Stimulated activated memory B cell treated with anti-CD40 and anti-IgM and Interleukin-4, amounts not matched to agents 10 μg/mL and 1 μg/mL and 100 μg/mL, for 72 hours (primary cell): ENCODE results near the gene UNK.
"Not testable (repeated sequence)": the region's sequence is repeated elsewhere in the genome, so short reads cannot be mapped to it uniquely, and the experiment has no call there.

Source experiments
- ATAC-seq: fragments of 150-1000 bp; cut with Tn5 transposase; 2 replicates; pipeline ENCODE4 v1.10.0; 2021
- H3K27ac Mint-ChIP-seq: one replicate; pipeline ENCODE4 v1.8.0; 2022; ENCODE audit warnings: mild to moderate bottlenecking, mixed read lengths
- H3K27me3 Mint-ChIP-seq: one replicate; pipeline ENCODE4 v1.8.0; 2022; ENCODE audit warnings: mixed read lengths
- H3K36me3 Mint-ChIP-seq: one replicate; pipeline ENCODE4 v1.8.0; 2022; ENCODE audit warnings: mixed read lengths
- H3K4me1 Mint-ChIP-seq: one replicate; pipeline ENCODE4 v1.8.0; 2022; ENCODE audit warnings: mixed read lengths
- H3K4me3 Mint-ChIP-seq: one replicate; pipeline ENCODE4 v1.8.0; 2022; ENCODE audit warnings: mild to moderate bottlenecking, moderate library complexity, mixed read lengths
- H3K9me3 Mint-ChIP-seq: one replicate; pipeline ENCODE4 v1.8.0; 2022; ENCODE audit warnings: mixed read lengths

Gene UNK

DNA sequence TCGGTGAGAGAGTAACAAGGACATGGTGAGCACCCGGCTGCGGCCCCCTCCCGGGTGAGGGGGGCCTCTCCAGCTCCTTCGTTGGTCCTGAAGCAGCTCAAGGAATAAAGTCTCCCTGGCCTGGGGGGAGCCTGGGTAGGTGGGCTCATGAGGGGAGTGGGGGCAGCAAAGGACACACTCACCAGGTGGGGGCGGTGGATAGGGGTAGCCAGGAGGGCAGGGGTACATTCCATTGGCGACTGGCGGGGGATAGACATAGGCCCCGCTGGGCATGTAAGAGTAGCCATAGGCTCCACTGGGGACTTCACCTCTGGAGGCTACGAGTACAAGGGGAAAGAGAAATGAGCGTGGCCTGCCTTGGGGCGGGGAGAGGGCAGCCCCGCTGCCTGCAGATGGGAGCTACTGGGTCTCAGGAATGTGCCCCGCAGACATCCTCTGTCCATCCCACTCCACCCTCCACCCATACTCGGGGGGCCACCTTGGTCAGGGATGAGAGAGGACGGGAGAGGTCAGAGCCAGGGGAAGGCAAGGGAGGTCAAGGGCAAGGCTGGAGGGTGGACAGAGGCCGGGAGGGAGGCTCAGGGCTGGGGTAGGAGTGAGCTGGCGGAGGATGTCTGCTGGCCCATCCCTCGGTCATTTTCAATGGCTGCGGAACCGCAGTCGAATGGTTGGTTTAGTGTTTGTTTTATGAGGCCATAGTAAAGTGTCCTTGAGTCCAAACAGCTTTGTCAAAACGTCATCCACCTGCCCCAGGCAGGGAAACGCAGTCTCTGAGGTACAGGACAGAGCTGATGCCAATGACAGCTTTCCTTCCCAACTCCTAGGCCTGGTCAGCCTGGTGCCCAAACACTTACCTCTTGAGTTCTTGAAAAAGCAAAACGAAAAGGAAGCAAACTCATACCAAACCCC lies 63.3 kb downstream of the UNK start:
- no peak for ATAC-seq
- Mint-ChIP-seq H3K27ac (peak overlapping the region; percentile 40), H3K27me3 (no peaks in the 10 kb centered on the region), H3K36me3 (peaks cover 43% of the 10 kb centered on the region), H3K4me1 (peaks cover 46% of the 10 kb centered on the region), H3K4me3 (no peak overlapping the region), H3K9me3 (no peaks in the 10 kb centered on the region)

DNA sequence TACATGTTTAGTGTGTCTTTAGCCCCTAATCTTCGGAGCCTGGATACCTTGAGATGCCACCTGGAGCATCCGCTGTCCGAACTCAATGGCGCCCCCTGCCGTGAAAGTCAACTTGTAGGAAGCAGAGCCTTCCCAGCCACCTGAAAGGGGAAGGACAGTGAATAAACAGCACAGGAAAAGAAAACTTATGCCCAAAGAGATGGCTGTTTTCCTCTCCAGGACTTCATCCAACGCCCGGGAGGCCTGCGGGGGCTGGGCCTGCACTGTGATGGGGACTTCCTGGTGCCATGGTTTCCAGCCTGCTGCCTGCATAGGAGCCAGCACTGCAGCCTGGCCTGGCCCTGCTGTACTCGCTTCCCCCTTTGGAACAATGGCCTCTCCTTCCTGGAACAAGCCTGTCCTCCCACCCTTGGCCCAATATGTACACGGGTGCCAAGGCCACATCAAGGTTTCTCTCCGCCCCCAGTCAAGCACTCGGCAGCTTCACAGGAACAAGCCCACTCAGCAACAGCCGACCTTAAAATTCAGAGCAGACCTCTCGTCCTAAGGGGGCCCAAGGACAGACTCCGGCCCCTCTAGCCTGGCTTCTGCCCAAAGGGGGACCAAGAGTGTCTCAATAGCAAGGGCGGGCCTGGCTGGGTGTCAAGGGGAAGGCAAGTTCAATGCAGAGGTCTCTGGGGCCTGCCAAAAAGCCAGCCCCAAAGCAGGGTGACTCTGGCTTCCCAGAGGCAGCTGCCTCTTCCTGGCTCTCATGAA lies 64.1 kb downstream of the UNK start:
- H3K4me1 Mint-ChIP-seq: peaks cover 45% of the 10 kb centered on the region
- ATAC-seq: no peak
- no peaks in the 10 kb centered on the region for H3K9me3 Mint-ChIP-seq
- H3K27me3 Mint-ChIP-seq: no peaks in the 10 kb centered on the region
- peaks cover 43% of the 10 kb centered on the region for H3K36me3 Mint-ChIP-seq
- H3K4me3 Mint-ChIP-seq: no peak overlapping the region
- peak overlapping the region; percentile 40 for H3K27ac Mint-ChIP-seq

DNA sequence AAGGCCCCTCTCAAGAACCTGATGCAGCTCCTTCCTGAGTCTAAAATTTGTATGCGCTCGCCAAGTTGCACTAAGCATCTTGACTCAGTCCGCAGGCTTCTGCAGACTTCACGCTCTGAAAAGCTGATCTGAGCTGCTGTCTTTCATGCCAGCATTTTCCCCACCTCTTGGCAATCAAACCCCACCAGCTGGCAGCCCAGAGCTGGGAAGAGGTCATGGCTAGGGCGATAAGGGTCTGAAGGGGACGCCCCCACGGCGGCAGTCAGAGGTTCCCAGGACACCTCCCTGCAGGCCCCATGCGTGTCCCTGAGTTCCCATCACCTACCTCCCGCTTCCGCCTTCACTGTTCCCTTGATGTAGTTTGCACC lies 64.7 kb downstream of the UNK start:
- Mint-ChIP-seq H3K9me3 (no peaks in the 10 kb centered on the region), H3K4me3 (no peak overlapping the region), H3K4me1 (peaks cover 45% of the 10 kb centered on the region), H3K27ac (no peak overlapping the region), H3K27me3 (no peaks in the 10 kb centered on the region), H3K36me3 (peaks cover 43% of the 10 kb centered on the region)
- ATAC-seq: no peak

DNA sequence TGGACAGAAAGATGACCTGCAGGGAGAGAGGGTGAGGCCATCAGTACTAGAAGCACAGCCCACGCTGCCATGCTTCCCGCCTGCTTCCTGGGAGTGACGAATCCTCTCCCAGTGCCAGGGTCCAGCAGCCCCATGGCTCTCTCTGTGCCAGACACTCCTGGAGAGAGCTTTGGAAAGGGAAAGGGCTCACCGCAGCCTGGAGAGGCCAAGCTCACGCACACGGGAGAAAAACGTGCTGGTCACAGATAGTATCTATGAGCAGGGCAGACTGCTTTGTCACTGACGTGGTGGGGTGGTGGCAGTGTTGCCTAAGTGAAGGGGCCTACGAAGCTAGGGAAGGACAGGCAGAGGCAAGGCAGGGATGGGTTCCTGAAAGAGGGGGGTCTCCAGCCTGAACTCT lies 65.1 kb downstream of the UNK start:
- H3K27ac Mint-ChIP-seq: no peak overlapping the region
- peaks cover 43% of the 10 kb centered on the region for H3K36me3 Mint-ChIP-seq
- ATAC-seq: no peak
- H3K4me3 Mint-ChIP-seq: no peak overlapping the region
- peaks cover 47% of the 10 kb centered on the region for H3K4me1 Mint-ChIP-seq
- no peaks in the 10 kb centered on the region for H3K27me3 Mint-ChIP-seq
- H3K9me3 Mint-ChIP-seq: no peaks in the 10 kb centered on the region

DNA sequence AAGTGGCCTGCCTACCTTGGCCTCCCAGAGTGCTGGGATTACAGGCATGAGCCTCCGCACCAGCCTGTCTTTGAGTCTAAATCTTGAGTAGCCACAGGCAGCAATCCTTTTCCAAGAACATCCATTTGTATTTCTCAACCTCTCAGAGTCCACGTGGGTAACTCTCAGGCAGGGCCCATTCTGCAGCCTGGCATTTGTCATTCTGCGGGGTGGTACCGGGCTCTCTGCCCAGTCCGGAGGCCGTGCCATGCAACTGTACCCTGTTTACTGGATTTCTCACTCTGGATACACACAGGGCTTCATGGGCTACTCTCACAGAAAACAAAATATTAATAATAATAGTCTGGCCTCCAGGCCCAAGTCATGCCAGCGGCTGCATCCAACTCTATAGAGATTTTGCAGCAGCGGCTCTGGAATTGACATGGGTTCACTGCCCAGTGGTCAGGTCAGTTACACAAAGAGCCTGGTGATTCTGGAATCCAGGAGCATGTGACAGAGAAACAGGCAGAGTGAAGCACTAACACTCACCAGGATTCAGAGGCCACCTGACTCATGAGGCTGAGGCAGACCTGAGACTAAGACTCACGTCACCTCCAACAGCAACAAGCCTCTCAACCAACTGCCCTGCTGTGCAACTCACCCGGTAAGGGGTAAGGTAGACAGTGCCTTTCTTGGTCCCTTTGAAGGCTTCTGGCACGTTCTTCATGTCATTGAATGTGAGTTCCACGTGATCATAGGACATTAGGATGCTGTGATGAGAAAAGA lies 66.5 kb downstream of the UNK start:
- Mint-ChIP-seq H3K9me3 (no peaks in the 10 kb centered on the region), H3K27me3 (no peaks in the 10 kb centered on the region), H3K4me1 (peaks cover 36% of the 10 kb centered on the region), H3K36me3 (peaks cover 34% of the 10 kb centered on the region), H3K27ac (no peak overlapping the region), H3K4me3 (no peak overlapping the region)
- no peak for ATAC-seq

DNA sequence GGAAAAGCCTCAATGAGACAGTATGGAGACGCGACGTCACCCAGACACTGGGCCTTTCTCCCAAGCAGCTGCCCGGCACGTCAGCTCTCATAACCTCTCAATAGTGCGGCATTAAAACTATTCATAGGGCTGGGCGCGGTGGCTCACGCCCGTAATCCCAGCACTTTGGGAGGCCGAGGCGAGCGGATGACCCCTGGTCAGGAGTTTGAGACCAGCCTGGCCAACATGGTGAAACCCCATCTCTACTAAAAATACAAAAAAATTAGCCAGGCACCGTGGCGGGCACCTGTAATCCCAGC lies 67.0 kb downstream of the UNK start:
- not testable (repeated sequence) for H3K27ac Mint-ChIP-seq, H3K9me3 Mint-ChIP-seq, H3K4me3 Mint-ChIP-seq, ATAC-seq, H3K27me3 Mint-ChIP-seq
- peaks cover 29% of the 10 kb centered on the region for H3K36me3 Mint-ChIP-seq
- peaks cover 37% of the 10 kb centered on the region for H3K4me1 Mint-ChIP-seq

DNA sequence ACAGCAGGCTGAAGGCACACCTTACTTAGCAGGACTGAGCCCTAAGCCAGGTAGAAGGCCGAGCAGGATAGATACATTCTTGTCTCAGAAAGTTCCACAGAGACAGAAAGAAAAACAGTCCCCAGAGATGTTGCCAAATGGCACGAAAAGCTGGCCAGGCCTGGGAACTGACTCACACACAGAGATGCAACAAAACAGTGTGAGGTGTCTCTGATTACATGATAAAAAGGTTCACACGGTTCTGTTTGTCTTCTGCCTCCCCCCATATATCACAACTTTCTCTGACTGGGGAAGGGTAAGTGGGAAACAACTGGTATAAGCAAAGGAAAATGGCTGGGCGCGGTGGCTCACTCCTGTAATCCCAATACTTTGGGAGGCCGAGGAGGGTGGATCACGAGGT lies 68.8 kb downstream of the UNK start:
- Mint-ChIP-seq H3K4me3 (peak overlapping the region; percentile 39), H3K4me1 (peaks cover 38% of the 10 kb centered on the region), H3K27me3 (no peaks in the 10 kb centered on the region), H3K27ac (no peak overlapping the region), H3K36me3 (peaks cover 11% of the 10 kb centered on the region), H3K9me3 (no peaks in the 10 kb centered on the region)
- no peak for ATAC-seq

DNA sequence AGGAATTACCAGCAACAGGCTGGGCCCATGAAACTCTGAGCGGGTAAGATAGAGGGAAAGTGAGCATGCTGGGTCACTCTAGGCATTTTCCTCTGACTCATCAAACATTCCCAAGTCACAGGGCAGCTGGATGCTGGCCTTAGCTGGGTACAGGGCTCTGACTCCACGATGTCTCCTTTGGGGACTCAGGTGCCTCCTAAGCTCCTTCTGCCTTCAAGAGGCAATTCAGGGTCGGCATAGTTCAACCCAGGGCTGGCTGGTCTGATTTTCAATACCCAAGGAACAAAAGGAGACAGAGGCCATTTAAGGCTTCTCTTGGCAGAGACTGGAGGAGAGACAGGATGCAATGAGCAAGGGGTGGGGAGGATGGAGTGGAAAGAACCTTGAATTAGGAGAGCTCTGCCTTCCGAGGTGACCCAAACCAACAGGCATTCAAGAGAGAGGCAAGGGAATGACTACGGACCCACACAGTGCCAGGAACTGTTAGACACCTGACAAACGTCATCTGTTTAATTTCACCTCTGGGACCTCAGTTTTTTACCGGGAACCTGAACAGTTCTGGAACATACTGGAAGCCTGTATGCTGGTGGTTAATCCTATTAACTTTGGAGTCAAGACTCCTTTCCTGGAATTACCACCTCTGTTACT lies 69.6 kb downstream of the UNK start:
- peaks cover 10% of the 10 kb centered on the region for H3K36me3 Mint-ChIP-seq
- no peak for ATAC-seq
- H3K27me3 Mint-ChIP-seq: no peaks in the 10 kb centered on the region
- peaks cover 42% of the 10 kb centered on the region for H3K4me1 Mint-ChIP-seq
- no peak overlapping the region for H3K27ac Mint-ChIP-seq
- no peak overlapping the region for H3K4me3 Mint-ChIP-seq
- no peaks in the 10 kb centered on the region for H3K9me3 Mint-ChIP-seq

DNA sequence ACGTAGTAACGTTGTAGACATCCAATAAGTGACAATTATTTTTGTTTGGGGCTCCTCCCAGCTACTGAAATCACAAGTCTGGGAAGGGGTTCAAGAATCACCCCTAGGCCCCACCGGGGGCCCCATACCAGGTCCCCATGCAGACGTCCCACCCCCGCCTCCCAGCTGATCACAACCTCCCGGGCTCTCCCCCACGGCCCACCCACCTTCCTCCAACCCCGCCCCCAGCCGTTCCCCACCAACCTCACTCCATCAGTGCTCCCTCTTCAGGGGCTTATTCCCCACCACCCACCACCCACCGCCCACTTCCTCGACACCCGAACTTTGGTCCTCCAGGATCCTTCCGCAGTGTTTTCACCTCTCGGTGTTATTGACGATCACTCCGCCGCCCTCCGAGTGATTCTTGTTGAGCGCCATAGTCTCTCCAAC lies 70.3 kb downstream of the UNK start:
- no peak overlapping the region for H3K27ac Mint-ChIP-seq
- no peak overlapping the region for H3K4me3 Mint-ChIP-seq
- peaks cover 39% of the 10 kb centered on the region for H3K4me1 Mint-ChIP-seq
- H3K27me3 Mint-ChIP-seq: no peaks in the 10 kb centered on the region
- ATAC-seq: peak; percentile 2
- H3K36me3 Mint-ChIP-seq: peaks cover 3% of the 10 kb centered on the region
- H3K9me3 Mint-ChIP-seq: no peaks in the 10 kb centered on the region

DNA sequence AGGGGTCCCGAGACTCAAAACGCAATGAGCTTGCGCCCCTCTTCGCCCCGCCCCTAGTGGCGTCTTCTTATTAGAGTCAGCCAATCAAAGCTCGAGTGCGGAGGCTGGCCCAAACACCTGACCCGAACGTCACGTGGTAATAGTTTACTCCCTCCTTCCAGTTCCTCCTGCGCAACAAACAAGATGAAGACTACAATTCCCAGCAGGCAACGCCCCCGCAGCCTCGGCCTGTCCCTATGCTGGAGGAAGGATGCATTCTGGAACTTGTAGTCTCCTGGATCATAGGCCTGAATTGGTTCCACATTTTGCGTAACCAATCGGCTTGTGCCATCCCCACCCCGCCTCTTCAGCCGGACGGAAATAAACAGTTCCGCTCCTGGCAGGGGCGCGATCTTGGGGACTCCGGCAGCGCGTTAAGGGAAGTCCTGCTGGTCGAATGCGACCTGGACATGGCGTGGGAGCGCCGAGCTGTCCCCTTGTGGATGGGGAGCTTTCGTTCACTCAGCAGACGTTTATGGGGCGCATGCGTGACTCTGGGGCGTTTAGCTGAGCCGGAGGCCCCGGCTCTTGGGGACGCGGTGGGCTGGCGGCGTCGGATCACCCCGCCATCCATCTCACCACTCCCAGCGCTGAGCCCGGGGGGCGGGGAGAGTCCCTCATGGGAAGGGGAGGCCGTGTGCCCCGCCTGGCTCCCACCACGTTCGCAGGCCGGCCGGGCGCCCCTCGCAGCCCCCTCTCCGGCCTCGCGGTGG lies 70.9 kb downstream of the UNK start, which contains the start of gene WBP2:
TSS of gene WBP2 (minus strand) at position 26 of the 752 bp plus-strand sequence. CDS start 38 bp downstream, outside the sequence.
- peak; percentile 94 for ATAC-seq

DNA sequence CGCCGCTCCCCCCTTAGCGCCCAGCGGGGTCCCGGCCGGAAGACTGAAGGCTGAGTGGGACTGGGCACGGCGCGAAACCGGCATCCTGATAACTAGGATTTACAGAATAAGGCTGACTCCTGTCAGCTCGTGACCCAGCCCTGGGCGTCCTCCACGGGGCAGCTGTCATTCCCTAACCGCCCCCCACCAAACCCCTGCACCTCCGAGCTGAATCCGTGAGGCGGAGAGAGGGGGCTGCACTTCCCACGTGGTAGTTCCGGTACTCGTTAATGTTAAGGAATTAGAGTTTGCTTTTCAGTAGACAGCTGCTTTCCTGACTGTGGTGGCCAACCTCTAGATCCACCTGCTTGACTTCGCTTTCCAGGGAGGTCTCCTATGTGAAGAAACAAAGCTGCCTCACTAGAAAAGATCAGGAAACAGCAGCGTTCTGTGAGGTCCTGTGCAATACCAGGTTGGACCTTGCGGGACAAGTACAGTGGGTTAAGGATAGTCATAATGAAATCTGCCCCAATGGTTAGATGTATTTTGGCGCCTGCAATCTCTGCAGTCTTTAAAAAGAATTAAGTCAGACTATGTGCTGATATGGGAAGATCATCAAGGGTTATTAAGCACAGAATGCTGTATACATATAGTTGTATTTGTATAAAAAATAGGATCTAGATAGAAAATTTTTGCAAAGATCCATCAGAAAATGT lies 71.6 kb downstream of the UNK start:
- ATAC-seq: no peak
- no peaks in the 10 kb centered on the region for H3K27me3 Mint-ChIP-seq
- H3K36me3 Mint-ChIP-seq: no peaks in the 10 kb centered on the region
- H3K9me3 Mint-ChIP-seq: no peaks in the 10 kb centered on the region
- no peak overlapping the region for H3K27ac Mint-ChIP-seq
- H3K4me1 Mint-ChIP-seq: peaks cover 39% of the 10 kb centered on the region
- H3K4me3 Mint-ChIP-seq: no peak overlapping the region

More for the DNA sequence above, 70.9 kb downstream of the UNK start, which contains the start of gene WBP2:
- Mint-ChIP-seq H3K27me3 (no peaks in the 10 kb centered on the region), H3K36me3 (no peaks in the 10 kb centered on the region), H3K4me1 (peaks cover 39% of the 10 kb centered on the region), H3K4me3 (no peak within 1 kb of the TSS), H3K27ac (no peak within 1 kb of the TSS), H3K9me3 (no peaks in the 10 kb centered on the region)

DNA sequence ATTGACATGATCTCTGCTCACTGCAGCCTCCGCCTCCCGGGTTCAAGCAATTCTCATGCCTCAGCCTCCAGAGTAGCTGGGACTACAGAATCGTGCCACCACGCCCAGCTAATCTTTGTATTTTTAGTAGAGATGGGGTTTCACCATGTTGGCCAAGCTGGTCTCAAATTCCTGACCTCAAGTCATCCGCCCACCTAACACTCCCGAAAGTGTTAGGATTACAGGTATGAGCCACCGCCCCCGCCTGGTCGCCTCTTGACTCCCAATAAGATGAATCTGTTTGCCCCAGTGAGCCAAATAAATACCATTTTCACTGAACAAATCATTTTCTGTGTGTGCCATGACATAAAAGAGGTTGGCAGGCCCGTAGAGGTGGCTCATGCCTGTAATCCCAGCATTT lies 74.8 kb downstream of the UNK start:
- not testable (repeated sequence) for H3K27me3 Mint-ChIP-seq, H3K36me3 Mint-ChIP-seq, H3K9me3 Mint-ChIP-seq, ATAC-seq, H3K4me3 Mint-ChIP-seq
- H3K27ac Mint-ChIP-seq: peak overlapping the region; percentile 71
- H3K4me1 Mint-ChIP-seq: peaks cover 34% of the 10 kb centered on the region

DNA sequence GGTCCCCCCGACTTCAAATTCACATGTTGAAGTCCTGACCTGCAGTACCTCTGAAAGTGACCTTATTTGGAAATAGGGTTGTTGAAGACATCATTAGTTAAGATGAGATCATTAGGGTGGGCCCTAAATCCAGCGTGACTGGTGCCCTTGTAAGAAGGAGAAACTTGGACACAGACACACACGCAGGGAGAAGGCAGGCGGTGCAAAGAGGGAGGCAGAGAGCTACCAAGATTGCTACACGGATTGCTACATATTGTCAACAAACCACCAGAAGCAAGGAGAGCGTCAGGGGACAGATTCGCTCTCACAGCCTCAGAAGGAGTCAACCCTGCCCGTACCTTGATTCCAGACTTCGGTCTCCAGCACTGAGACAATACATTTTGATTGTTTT lies 77.3 kb downstream of the UNK start:
- Mint-ChIP-seq H3K9me3 (no peaks in the 10 kb centered on the region), H3K4me3 (no peak overlapping the region), H3K27ac (peak overlapping the region; percentile 71), H3K27me3 (no peaks in the 10 kb centered on the region), H3K36me3 (no peaks in the 10 kb centered on the region), H3K4me1 (peaks cover 33% of the 10 kb centered on the region)
- no peak for ATAC-seq

DNA sequence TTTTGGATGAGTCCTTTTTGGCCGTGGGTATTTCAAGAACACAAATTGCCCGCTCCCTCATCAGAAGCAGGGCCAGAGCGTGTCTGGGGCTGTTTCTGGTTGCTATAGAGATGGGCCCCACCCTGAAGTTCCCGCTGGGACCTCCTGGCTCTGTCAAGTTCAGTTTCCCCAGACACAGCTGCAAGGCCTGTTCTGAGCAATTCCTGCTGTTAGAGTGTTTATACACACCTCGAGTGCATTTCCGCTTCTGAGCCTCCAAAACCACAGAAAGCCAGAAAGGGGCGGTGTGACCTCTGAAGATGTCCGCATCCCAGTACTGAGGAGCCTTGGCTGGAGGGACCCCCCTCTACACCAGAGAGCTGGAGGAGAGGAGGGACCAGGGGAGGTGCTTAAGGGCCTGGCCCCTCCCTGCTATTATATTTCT lies 79.9 kb downstream of the UNK start:
- H3K36me3 Mint-ChIP-seq: no peaks in the 10 kb centered on the region
- H3K9me3 Mint-ChIP-seq: no peaks in the 10 kb centered on the region
- H3K27me3 Mint-ChIP-seq: no peaks in the 10 kb centered on the region
- H3K27ac Mint-ChIP-seq: peak overlapping the region; percentile 76
- peak; percentile 93 for ATAC-seq
- H3K4me1 Mint-ChIP-seq: peaks cover 17% of the 10 kb centered on the region
- no peak overlapping the region for H3K4me3 Mint-ChIP-seq
